ENCODE measurements around the gene SERPINF2.

DNA sequence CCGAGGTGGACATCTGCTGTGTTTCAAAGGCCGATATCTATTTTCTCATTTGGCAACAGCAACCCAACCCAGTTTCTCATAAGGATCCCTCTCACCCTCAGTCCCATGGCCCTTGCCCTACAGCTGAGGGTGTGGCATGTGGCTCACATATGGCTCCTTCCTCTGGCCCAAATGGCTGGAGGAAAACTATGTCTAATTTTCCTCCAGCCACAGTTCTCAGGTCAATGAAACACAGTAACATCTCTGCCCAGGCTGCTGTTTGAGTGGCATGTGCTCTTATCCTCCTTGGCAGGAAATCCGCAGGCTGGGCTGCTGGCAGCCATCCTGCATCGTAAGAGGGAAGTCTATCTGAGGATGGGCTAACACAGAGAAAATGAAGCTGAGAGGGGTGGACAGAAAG, 43.3 kb downstream of the SERPINF2 start:
- TF ChIP-seq, protein P1, sequence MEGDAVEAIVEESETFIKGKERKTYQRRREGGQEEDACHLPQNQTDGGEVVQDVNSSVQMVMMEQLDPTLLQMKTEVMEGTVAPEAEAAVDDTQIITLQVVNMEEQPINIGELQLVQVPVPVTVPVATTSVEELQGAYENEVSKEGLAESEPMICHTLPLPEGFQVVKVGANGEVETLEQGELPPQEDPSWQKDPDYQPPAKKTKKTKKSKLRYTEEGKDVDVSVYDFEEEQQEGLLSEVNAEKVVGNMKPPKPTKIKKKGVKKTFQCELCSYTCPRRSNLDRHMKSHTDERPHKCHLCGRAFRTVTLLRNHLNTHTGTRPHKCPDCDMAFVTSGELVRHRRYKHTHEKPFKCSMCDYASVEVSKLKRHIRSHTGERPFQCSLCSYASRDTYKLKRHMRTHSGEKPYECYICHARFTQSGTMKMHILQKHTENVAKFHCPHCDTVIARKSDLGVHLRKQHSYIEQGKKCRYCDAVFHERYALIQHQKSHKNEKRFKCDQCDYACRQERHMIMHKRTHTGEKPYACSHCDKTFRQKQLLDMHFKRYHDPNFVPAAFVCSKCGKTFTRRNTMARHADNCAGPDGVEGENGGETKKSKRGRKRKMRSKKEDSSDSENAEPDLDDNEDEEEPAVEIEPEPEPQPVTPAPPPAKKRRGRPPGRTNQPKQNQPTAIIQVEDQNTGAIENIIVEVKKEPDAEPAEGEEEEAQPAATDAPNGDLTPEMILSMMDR (IDR thresholded peaks at IDR 0.05; ENCODE audit: poor library complexity, severe bottlenecking) = no peak
- no peak for TF ChIP-seq POLR2AphosphoS5 (IDR thresholded peaks at IDR 0.05)
- TF ChIP-seq SMC3 (conservative IDR thresholded peaks at IDR 0.05; ENCODE audit: poor library complexity) = no peak
- no peak for TF ChIP-seq EZH2 (IDR thresholded peaks at IDR 0.05; ENCODE audit: borderline replicate concordance, insufficient read depth, low read length, poor library complexity, severe bottlenecking)
- no peak for TF ChIP-seq EP300 (conservative IDR thresholded peaks at IDR 0.05; ENCODE audit: poor library complexity, severe bottlenecking)
- no peak for TF ChIP-seq RAD21 (conservative IDR thresholded peaks at IDR 0.05)
- TF ChIP-seq, protein P2, sequence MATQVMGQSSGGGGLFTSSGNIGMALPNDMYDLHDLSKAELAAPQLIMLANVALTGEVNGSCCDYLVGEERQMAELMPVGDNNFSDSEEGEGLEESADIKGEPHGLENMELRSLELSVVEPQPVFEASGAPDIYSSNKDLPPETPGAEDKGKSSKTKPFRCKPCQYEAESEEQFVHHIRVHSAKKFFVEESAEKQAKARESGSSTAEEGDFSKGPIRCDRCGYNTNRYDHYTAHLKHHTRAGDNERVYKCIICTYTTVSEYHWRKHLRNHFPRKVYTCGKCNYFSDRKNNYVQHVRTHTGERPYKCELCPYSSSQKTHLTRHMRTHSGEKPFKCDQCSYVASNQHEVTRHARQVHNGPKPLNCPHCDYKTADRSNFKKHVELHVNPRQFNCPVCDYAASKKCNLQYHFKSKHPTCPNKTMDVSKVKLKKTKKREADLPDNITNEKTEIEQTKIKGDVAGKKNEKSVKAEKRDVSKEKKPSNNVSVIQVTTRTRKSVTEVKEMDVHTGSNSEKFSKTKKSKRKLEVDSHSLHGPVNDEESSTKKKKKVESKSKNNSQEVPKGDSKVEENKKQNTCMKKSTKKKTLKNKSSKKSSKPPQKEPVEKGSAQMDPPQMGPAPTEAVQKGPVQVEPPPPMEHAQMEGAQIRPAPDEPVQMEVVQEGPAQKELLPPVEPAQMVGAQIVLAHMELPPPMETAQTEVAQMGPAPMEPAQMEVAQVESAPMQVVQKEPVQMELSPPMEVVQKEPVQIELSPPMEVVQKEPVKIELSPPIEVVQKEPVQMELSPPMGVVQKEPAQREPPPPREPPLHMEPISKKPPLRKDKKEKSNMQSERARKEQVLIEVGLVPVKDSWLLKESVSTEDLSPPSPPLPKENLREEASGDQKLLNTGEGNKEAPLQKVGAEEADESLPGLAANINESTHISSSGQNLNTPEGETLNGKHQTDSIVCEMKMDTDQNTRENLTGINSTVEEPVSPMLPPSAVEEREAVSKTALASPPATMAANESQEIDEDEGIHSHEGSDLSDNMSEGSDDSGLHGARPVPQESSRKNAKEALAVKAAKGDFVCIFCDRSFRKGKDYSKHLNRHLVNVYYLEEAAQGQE (IDR thresholded peaks at IDR 0.05; ENCODE audit: borderline replicate concordance) = no peak

All from neural cell (in vitro differentiated cells).